Measurements from ENCODE around the gene DNAH17.
A peak's percentile ranks its signal among the peaks of the same experiment; 100 is the strongest.

DNA sequence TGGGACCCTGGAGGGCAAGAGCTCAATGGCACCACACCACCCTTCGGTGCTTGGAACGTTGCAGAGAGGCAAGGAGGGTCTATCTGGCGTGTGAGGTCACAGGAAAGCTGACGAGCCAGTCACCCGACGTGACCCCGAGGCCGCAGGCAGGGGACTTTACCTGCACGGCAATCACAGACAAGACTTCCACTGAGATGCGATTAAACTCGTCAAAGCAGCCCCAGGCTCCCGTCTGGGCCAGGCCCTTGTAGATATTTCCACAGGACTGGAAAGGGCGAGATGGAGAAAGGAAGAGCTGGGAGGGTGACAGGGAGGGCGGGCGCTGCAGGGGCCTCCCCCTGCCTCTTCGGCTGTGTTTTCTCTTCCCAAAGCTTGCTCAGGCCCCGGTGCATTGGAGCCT is 78.3 kb downstream of the DNAH17 start:
- TF ChIP-seq, protein P1, sequence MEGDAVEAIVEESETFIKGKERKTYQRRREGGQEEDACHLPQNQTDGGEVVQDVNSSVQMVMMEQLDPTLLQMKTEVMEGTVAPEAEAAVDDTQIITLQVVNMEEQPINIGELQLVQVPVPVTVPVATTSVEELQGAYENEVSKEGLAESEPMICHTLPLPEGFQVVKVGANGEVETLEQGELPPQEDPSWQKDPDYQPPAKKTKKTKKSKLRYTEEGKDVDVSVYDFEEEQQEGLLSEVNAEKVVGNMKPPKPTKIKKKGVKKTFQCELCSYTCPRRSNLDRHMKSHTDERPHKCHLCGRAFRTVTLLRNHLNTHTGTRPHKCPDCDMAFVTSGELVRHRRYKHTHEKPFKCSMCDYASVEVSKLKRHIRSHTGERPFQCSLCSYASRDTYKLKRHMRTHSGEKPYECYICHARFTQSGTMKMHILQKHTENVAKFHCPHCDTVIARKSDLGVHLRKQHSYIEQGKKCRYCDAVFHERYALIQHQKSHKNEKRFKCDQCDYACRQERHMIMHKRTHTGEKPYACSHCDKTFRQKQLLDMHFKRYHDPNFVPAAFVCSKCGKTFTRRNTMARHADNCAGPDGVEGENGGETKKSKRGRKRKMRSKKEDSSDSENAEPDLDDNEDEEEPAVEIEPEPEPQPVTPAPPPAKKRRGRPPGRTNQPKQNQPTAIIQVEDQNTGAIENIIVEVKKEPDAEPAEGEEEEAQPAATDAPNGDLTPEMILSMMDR (IDR thresholded peaks at IDR 0.05), result no peak
- TF ChIP-seq, protein P2, sequence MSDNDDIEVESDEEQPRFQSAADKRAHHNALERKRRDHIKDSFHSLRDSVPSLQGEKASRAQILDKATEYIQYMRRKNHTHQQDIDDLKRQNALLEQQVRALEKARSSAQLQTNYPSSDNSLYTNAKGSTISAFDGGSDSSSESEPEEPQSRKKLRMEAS (IDR thresholded peaks at IDR 0.05; ENCODE audit: low read depth), result no peak
- no peak for TF ChIP-seq EZH2phosphoT487 (IDR thresholded peaks at IDR 0.05; ENCODE audit: borderline replicate concordance, low read depth)
- no peak for TF ChIP-seq JUND (IDR thresholded peaks at IDR 0.05)
- TF ChIP-seq, protein P3, sequence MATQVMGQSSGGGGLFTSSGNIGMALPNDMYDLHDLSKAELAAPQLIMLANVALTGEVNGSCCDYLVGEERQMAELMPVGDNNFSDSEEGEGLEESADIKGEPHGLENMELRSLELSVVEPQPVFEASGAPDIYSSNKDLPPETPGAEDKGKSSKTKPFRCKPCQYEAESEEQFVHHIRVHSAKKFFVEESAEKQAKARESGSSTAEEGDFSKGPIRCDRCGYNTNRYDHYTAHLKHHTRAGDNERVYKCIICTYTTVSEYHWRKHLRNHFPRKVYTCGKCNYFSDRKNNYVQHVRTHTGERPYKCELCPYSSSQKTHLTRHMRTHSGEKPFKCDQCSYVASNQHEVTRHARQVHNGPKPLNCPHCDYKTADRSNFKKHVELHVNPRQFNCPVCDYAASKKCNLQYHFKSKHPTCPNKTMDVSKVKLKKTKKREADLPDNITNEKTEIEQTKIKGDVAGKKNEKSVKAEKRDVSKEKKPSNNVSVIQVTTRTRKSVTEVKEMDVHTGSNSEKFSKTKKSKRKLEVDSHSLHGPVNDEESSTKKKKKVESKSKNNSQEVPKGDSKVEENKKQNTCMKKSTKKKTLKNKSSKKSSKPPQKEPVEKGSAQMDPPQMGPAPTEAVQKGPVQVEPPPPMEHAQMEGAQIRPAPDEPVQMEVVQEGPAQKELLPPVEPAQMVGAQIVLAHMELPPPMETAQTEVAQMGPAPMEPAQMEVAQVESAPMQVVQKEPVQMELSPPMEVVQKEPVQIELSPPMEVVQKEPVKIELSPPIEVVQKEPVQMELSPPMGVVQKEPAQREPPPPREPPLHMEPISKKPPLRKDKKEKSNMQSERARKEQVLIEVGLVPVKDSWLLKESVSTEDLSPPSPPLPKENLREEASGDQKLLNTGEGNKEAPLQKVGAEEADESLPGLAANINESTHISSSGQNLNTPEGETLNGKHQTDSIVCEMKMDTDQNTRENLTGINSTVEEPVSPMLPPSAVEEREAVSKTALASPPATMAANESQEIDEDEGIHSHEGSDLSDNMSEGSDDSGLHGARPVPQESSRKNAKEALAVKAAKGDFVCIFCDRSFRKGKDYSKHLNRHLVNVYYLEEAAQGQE (IDR thresholded peaks at IDR 0.05; ENCODE audit: low read depth, low read length), result no peak
- TF ChIP-seq RCOR1 (IDR thresholded peaks at IDR 0.05; ENCODE audit: low read length), result no peak
- TF ChIP-seq, protein P4, sequence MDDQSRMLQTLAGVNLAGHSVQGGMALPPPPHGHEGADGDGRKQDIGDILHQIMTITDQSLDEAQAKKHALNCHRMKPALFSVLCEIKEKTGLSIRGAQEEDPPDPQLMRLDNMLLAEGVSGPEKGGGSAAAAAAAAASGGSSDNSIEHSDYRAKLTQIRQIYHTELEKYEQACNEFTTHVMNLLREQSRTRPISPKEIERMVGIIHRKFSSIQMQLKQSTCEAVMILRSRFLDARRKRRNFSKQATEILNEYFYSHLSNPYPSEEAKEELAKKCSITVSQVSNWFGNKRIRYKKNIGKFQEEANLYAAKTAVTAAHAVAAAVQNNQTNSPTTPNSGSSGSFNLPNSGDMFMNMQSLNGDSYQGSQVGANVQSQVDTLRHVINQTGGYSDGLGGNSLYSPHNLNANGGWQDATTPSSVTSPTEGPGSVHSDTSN (IDR thresholded peaks at IDR 0.05), result no peak
- TF ChIP-seq, protein P5, sequence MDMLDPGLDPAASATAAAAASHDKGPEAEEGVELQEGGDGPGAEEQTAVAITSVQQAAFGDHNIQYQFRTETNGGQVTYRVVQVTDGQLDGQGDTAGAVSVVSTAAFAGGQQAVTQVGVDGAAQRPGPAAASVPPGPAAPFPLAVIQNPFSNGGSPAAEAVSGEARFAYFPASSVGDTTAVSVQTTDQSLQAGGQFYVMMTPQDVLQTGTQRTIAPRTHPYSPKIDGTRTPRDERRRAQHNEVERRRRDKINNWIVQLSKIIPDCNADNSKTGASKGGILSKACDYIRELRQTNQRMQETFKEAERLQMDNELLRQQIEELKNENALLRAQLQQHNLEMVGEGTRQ (IDR thresholded peaks at IDR 0.05; ENCODE audit: borderline replicate concordance, low read depth, low read length), result no peak
- TF ChIP-seq EP300 (IDR thresholded peaks at IDR 0.05; ENCODE audit: borderline replicate concordance in 1 of 2, low read depth in 1 of 2, low read length in 1 of 2), result 0 out of 4 replicates have a peak, but pooled peaks of 1 of the 2 experiments have one; percentile 19
- no peak for TF ChIP-seq SMC3 (IDR thresholded peaks at IDR 0.05; ENCODE audit: low read depth, low read length)

Measured in SK-N-SH (cell line).